GM19395 (cell line): ENCODE results near the gene LRRC74B.
"Not testable (repeated sequence)": the region's sequence is repeated elsewhere in the genome, so short reads cannot be mapped to it uniquely, and the experiment has no call there.

Experiments used
- ATAC-seq: cut with Tn5 transposase; IDR thresholded peaks from one replicate; pipeline ENCODE4 v1.9.1; 2021; ENCODE audit warnings: mild to moderate bottlenecking, moderate library complexity; ENCODE audit not compliant: unreplicated experiment

Gene LRRC74B

GRCh38 chr22:21052715-21053459 lies 7.1 kb downstream of the LRRC74B start:
- ATAC-seq: no peak

DNA sequence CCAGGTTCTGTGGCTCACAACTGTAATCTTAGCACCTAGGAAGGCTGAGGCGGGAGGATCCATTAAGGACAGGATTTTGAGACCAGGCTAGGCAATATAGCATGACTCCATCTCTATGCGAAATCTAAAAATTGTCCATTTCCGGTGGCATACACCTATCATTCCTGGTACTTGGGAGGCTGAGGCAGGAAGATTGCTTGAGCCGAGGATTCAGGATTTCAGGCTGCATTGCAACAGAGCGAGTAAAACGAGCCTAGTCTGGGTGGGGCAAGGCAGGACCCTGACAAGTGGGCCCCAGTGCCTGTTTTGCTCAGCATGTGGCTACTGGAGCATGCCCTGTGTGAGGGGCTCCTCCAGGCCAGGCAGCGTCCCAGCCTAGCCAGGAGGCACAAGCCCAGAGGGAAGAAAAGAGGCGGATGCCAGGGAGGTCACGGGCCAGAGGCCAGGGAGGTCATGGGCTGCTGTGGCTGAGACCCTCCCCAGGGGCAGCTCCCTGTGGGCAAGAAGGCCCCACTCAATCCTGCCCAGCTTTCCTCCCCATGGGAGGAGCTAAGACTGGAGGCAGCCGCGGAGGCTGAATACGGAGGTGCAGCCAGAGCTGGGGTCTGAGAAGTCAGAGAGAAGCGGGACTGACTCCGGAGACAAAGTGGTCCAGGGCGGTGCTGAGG lies 8.4 kb downstream of the LRRC74B start:
- no peak for ATAC-seq

GRCh38 chr22:21054714-21055563 lies 9.2 kb downstream of the LRRC74B start:
- no peak for ATAC-seq

GRCh38 chr22:21055564-21055834 lies 9.8 kb downstream of the LRRC74B start:
- ATAC-seq: no peak

- ATAC-seq: no peak
Measured at GRCh38 chr22:21055880-21056319, 10.2 kb downstream of the LRRC74B start.

DNA sequence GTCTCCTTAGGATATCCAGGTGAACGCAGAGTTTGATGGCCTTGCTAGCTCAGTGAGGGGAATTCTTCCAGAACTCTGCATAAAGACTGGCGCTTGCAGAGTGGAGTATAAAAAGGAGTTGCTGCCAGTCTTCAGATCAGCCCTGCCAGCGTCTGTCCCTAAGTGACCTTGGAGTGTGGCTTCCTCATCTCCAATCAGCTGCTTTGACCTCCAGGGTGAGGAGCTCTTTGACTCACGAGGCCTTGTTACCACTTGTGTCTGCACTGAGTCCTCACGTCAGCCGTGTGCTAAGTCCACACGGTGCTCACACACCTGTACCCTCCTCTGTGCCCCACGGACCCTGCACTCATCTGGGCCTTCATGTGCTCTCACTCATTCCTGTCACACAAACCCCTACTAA lies 14.6 kb downstream of the LRRC74B start:
- not testable (repeated sequence) for ATAC-seq

DNA sequence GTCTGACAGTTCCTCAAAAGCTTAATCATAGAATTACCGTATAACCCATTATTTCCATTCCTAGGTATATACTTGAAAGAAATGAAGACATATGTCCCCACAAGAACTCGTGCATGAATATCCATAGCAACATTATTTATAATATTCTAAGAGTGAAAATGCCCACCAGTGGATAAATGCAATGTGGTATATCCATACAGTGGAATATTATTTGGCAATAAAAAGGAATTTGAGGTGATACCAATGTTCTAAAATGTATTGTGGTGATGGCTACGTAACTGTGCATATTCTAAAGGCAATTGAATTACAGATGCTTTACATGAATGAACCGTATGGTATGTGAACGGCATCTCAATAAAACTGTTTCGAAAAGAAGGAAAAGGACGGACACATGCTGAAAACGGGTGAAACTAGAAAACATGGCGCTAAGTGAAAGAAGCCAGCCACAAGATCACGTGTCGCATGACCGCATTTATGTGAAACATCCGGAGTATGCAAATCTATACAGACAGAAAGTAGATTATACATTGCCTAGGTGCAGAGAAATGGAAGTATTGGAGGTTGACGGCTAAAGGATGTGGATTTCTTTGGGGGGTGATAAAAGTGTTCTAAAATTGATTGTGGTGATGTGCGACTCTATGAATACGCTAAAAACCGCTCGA lies 16.0 kb downstream of the LRRC74B start:
- not testable (repeated sequence) for ATAC-seq

DNA sequence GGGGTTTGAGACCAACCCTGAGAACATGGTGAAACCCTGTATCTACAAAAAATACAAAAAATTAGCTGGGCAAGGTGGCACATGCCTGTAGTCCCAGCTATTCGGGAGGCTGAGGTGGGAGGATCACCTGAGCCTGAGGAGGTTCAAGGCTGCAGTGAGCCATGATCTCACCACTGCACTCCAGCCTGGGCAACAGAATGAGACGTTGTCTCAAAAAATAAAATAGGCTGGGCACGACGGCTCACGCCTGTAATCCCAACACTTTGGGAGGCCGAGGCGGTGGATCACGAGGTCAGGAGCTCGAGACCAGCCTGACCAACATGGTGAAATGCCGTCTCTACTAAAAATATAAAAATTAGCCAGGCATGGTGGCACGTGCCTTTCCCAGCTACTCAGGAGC lies 18.7 kb downstream of the LRRC74B start:
- not testable (repeated sequence) for ATAC-seq

DNA sequence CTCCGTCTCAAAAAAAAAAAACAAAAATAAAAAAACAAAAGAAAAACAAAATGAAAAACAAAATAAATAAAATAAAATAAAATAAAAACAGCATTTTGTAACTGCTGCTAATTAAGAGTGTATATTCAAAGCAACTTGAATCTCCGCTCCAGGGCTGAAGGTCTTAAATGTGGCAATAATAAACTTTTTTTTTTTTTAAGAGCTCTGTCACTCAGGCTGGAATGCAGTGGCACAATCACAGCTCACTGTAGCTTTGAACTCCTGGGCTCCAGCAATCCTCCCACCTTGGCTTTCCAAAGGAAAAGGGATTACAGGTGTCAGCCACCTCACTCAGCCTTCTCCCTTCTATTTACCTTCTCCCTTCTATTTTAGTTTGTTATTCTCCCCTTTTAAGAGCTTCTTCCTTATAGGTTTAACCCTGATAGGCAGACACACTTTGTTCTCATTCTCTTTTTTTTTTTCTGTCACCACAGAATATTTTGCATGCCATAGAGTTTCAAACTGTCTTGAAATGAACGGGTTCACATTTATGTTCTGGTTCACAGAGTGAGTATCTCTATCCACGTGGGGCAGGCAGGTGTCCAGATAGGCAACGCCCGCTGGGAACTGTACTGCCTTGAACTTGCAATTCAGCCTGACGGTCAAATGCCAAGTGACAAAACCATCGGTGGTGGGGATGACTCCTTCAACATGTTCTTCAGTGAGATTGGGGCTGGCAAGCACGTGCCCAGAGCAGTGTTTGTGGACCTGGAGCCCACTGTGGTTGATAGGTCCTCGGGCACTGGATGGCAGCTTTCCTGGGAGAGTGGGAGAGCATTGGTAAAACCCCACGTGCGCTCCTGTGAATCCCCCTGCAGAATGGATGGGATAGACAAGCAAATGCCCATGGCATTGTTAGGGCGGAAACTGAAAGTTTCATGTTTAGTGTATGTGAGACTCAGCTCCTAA lies 19.4 kb downstream of the LRRC74B start:
- no peak for ATAC-seq

DNA sequence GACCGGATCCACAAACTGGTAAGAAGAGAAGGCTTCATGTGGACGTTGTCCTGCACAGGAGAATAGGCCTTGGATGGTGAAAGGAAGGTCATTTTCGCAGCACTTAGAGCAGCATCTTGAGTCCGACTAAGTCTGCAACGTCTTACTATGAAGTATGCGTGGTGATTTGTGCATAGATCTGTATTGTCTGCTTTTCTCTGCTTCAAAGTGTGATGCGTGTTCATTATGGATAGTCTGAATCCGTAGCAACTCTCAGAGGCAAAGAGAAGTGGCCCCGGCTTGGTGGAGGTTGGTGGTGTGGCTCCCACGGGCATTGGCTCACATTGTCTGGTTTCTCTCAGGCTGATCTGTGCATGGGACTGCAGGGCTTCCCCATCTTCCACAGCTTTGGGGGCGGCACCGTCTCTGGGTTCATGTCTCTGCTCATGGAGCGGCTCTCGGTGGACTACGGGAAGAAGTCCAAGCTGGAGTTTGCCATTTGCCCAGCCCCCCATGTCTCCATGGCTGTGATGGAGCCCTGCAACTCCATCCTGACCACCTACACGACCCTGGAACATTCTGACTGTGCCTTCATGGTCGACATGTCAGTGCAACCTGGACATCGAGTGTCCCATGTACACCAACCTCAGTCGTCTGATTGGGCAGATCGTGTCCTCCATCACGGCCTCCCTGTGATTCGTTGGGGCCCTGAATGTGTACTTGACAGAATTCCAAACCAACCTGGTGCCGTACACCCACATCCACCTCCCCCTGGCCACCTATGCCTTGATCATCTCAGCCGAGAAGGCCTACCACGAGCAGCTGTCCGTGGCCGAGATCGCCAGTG lies 21.5 kb downstream of the LRRC74B start:
- ATAC-seq: no peak

GRCh38 chr22:21067901-21068680 lies 22.3 kb downstream of the LRRC74B start:
- ATAC-seq: no peak

DNA sequence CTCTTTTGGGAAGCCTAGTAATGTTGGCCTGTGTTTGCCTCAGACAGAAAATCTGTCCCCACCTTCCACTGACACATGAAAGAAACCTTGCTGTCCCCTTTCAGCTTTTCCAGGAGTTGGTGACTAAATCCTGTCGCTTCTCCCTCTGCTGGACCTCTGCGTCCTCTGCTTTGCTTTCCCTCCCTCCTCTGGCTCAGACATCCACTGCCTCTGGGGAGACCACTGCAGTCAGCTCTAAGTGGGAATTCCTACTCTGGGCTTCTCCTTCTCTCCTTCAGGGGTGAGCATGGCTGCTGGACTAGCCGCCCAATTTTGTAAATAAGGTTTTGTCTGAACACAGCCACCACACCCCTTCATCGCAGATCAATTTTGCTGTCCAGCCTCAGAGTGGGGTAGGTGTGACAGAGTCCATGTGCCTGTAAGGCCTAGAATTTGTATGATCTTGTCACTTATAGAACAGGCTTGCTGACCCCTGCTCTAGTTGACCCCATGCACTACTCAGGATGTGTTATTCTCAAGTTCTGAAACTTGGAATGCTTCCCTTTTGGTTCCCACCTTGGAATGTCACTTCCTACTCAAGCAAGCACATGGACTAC lies 23.0 kb downstream of the LRRC74B start:
- ATAC-seq: no peak

DNA sequence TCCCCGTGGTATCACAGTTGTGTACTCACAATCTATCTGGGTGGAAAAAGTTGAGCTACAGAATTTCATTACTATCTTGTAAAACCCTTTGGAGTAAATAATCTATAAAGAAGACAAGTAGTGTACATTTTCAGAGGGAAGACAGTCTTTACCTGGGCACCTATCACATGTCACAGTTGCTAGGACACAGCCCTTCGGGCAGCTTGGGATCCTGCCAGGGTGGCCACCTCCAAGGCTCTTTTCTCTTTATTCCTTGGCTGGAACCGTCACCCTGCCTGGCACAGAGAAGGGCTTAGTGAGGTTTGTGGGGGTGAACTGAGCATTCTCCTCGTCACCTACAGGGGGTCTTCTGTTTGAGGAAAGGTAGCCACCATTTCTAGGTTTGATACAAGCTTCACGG lies 23.6 kb downstream of the LRRC74B start:
- no peak for ATAC-seq

DNA sequence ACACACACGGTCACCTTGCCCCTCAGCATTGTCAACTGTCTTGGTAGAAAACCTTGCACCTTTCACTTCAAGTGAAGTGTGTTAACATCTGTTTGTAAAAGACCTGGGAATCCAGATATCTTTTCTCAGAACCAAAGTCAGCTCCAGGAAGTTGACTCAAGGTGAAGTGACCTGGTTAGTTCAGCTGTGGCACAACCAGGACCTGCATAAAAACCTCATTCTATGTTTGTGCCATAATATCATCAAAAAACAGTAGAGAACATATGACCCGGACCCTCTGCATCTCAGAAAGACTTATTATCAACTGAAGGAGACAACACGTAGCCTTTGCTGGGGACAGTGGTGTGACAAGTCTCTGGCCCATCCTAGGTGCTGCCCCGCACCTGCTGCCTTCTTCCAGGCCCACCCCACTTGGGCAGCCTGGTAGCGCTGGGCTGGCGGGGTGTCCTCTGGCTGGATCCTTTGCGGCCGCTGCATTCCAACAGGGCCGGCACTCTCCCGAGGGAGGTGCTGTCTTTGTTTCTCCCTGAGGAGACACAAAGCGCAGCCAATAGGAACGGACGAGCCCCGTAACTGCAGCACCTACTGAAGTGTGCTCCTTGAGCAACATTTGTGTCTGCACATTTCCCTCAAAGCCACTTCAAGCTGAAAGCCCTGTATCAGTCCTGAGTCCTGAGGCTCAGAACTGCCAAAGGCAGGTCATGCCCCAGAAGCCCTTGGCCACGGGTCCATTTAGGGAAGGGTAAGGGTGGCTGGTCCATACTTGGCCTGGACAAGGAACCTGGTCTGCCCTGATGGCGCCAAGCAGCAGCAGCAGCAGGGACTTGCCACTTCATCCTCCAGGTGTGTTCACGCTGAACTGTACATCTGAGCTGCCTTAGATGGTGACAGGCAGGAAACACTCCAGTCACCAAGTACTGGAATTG lies 25.2 kb downstream of the LRRC74B start:
- no peak for ATAC-seq

DNA sequence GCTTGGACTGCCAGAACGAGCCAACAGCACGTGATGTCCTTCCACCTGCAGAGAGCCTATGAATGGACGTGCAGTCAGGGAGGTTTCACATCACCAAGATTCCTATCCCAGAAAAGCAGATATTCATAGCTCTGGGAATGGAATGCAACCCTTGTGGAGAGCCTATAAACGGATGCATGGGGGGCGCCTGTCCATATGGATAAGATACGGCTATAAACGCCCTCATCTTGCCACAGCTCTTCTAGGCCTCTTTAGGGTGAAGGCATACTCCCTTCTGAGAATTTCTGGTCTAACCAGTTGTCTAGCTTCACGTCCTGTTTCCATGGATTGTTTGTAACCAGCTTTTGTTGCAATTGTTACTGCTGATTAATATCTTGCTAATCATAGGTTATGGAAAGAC lies 26.1 kb downstream of the LRRC74B start:
- not testable (repeated sequence) for ATAC-seq

DNA sequence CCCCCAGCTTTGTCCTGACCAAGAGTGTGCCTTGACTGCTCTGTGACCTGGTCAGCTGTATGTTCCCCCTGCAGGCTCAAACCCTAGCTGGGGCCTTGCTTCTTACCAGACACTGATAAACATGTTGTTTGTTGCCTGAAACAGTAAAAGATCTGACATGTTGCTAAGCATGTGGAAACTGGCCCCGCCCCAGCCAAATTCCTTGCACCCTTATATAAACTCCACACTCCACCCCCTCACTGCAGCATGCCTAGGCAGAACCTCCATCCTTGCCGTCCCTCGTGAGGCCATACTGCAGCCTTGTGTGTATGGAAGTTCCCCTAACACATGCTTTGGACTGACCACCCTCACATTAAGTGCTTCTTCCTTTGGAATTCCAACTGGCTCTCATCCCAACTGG lies 27.3 kb downstream of the LRRC74B start:
- no peak for ATAC-seq

GRCh38 chr22:21073482-21073881 lies 27.7 kb downstream of the LRRC74B start:
- ATAC-seq: no peak
